Cardiac fibroblast (primary cell): ENCODE measurements around the gene SIRT4.
A peak's percentile ranks its signal among the peaks of the same experiment; 100 is the strongest.

ENCODE experiments used
- DNase-seq, 2 donors: peaks; one replicate each; pipeline versions ENCODE4 v3.0.0 to v3.0.0-alpha.2; 2010; ENCODE audit warnings: low read depth in 2 of 2
- H3K4me3 ChIP-seq, 2 donors: replicated peaks in 1 of 2; 1 replicate in 1 of 2; 2 replicates in 1 of 2; pipeline ENCODE4 v1.5.1; 2011; ENCODE audit warnings: low read depth in 2 of 2, low read length in 2 of 2, mild to moderate bottlenecking in 2 of 2, moderate library complexity in 1 of 2
- TF ChIP-seq, protein P1 (sequence below): IDR thresholded peaks from one replicate; pipeline ENCODE4 v1.5.1; 2011; ENCODE audit warnings: low read depth, mild to moderate bottlenecking, low read length, inconsistent platforms

SIRT4 gene

DNA sequence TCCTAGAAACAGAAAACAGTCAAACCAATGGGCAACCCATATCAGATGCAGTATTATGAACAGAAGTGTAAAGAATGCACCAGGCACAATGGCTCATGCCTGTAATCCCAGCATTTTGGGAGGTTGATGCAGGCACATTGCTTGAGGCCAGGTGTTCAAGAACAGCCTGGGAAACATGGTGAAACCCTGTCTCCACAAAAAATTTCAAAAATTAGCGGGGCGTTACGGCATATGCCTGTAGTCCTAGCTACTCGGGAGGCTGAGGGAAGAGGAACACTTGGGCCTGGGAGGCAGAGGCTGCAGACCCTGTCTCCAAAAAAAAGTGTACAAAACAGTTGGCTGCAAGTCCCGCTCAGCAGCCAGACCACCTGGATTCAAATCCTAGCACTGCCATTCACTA is 41.5 kb upstream of the SIRT4 start:
- DNase-seq: no peak
- H3K4me3 ChIP-seq: no peak overlapping the region
- TF ChIP-seq, protein P1, sequence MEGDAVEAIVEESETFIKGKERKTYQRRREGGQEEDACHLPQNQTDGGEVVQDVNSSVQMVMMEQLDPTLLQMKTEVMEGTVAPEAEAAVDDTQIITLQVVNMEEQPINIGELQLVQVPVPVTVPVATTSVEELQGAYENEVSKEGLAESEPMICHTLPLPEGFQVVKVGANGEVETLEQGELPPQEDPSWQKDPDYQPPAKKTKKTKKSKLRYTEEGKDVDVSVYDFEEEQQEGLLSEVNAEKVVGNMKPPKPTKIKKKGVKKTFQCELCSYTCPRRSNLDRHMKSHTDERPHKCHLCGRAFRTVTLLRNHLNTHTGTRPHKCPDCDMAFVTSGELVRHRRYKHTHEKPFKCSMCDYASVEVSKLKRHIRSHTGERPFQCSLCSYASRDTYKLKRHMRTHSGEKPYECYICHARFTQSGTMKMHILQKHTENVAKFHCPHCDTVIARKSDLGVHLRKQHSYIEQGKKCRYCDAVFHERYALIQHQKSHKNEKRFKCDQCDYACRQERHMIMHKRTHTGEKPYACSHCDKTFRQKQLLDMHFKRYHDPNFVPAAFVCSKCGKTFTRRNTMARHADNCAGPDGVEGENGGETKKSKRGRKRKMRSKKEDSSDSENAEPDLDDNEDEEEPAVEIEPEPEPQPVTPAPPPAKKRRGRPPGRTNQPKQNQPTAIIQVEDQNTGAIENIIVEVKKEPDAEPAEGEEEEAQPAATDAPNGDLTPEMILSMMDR: no peak

DNA sequence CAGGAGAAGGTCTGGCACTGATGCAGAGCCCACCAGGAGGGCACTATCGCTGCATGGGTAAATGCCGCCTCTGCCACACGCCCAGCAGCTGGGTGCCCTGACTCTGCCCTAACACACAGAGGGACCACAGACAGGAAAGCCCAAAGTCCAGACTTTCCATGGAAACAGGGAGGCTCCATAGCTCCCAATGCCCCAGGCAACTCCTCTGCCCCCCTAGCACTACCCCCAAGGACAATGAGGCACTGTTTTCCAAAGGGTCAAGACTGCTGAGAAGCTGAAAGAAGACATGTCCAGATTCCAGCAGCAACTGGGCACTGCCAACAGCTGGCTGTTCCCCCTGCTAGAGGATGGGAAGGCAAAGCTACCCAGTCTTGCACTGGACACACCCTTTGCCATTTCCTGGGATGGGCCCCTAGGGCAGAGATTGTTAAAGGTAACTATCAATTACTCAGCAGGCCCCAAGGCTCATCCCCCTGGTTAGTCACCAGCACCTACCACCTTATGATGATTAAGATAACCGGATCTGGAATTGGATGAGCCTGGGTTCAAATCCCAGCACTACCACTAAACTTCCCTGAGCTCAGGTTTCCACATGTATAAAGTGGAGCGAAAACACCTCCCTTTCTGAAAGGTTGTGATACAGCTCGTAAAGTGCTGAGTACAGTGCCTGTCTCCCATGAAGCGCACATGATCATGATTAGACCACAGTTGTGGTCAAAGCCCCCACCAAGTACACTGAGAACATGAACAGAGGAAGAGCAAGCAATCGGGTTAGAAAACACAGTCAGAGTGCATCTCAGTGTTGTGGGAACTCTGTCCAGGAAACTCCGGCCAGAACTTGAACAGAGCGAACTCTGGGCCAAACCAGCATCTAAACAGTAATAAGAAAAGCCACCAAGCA is 39.9 kb upstream of the SIRT4 start:
- DNase-seq: no peak
- H3K4me3 ChIP-seq: peak overlapping the region; percentile 92 to 93
- TF ChIP-seq, protein P1: no peak

DNA sequence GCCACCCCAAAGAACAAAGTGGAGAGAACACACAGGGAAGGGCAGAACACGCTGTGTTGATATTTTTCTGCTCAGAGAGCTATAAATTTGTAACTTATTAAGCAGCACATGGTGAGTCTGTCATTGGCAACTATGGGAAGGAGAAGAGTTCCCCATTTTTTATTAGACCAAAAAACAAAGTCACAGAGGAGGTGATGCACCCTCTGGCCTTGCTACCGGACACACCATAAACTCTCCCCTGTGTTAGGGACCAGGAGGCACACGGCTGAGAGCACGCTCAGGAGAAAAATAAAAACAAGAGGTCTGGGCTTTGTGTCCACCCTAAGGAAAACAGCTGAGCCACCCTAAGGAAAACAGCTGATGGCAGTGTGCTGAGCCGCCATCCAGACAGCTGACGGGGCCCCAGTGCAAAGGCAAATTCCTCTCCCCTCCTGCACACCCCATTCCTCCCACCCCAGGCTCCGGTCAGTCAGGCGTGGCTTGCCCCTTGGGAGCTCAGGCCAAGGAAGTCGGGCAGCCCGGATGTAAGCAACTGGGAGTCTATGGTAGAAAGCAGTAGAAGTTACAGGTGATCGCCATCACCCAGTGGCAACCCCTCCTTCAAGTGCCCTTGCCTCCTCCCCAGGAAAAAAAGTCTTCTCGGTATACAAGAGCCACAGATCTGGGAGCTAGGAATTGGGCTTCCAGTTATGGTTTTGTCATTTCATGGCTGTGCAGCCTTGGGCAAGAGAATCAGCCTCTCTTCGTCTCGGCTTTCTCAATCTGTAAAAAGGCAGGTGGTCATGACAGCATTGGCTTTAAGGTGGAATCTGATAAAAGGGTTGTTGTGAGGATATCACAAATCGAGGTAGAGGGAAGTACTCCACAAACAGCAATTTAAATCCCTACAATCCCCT is 39.0 kb upstream of the SIRT4 start:
- DNase-seq: peak; percentile 53 to 68
- H3K4me3 ChIP-seq: peak overlapping the region; percentile 92 to 93
- TF ChIP-seq, protein P1: no peak

DNA sequence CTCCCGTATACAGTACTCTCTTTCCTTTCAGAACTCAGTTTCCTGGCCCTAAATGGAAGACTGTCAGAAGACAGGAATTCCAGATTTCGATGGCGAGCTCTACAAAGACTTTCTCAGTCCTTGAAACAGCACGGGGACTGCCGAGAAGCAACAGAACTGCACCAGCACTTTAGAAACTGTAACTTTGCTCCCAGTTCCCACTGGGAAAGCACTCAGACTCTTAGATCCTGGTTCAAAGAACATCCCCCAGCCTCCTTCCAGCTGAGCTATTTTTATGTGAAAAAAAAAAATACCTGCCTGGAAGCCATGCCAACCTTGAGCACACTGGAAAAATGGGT is 38.4 kb upstream of the SIRT4 start:
- DNase-seq: no peak
- TF ChIP-seq, protein P1: no peak
- peak overlapping the region; percentile 92 to 93 for H3K4me3 ChIP-seq

DNA sequence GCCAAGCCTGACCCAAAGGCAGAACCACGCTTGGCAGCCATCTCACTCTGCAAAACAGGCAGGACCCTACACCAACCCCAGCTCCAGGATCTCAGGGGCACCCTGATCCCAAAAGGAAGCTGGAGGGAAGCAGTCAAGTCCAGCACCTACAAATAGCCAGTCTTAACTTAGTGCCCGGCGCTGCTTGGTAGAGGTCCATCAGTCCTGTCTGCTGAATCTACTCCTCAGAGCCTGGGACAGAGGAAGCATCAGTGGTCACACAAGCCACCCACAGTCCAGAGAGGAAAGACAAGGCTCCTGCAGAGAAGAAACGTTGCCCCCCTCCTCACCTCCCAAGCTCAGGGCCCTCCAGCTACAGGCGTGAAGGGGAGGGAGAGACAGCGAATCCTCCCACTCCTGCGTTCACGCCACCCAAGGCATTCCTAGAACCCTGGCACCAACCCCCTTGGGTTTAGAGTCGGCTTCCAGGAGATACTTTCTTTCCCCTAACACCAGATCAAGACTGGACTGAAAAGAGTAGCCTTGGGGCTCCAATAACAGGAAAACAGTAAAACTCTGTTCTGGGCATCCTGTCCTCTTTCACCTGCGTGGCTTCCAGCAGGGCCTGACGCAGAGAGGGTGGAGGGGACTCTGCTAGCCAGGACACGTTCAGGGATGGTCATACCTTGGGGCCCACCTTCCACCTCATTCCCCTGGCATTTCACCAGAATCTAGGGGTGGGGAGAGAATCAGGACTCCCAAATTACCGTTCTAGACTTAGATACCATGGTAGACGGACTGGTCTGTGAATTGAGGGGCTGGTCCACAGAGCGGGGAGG is 37.8 kb upstream of the SIRT4 start:
- DNase-seq: no peak

More for the DNA sequence above, 37.8 kb upstream of the SIRT4 start:
- H3K4me3 ChIP-seq: peak overlapping the region; percentile 92 to 93
- TF ChIP-seq, protein P1: no peak
